GM23338 (cell line): Measurements from ENCODE around the gene TIGAR.

Experiments used
- CTCF ChIP-seq, 2 experiments: fragments of 200-600 bp in 1 of 2; sonication (generic) in 1 of 2; conservative IDR thresholded peaks; 2 replicates each; pipeline versions ENCODE4 v1.5.1 to v1.6.1; 2016 to 2017; ENCODE audit warnings: antibody characterized with exemption in 2 of 2, low read depth in 2 of 2, mild to moderate bottlenecking in 2 of 2, moderate library complexity in 1 of 2
- NANOG ChIP-seq: IDR thresholded peaks from 2 replicates; pipeline ENCODE4 v1.6.1; 2016; ENCODE audit warnings: antibody characterized with exemption, borderline replicate concordance
- STAT1 ChIP-seq: IDR thresholded peaks from one replicate; pipeline ENCODE4 v1.6.1; 2016; ENCODE audit warnings: antibody characterized with exemption; ENCODE audit not compliant: unreplicated experiment

DNA sequence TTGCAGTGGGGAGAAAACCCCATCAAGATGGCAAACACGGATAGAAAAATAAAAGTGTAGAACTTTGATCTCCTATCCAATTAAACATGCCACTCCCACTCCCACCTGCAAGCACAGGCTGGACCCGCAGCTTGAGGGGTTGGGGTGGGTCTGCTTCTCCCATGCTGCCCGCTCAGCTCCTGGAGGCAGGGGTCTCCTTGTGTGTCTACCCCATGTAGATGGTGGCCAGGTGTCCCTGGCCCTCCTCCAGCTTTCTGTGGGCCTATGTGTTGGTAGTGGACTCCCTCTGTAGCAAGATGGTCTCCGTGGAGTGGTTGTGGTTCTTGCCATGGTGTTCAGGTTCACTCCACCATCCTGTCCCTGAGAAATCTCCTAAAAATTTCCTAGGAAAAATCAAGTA is 82.0 kb downstream of the TIGAR start:
- TF ChIP-seq CTCF (conservative IDR thresholded peaks at IDR 0.05; ENCODE audit: low read depth in 2 of 2), result no peak
- TF ChIP-seq STAT1, result no peak
- TF ChIP-seq NANOG, result no peak
